NCI-H146 treated with DMSO at 0.1 percent for 48 hours (cell line): ENCODE results near the gene LRRC47.

Experiments
- DNase-seq: peaks from one replicate; lab custom pipeline; 2025; ENCODE audit not compliant: unreplicated experiment; lab: John Stamatoyannopoulos, UW

Gene LRRC47

GRCh38 chr1:3733883-3734589 lies 62.3 kb downstream of the LRRC47 start:
- DNase-seq = no peak

- no peak for DNase-seq
Observed at GRCh38 chr1:3733094-3733882, 63.0 kb downstream of the LRRC47 start.

- DNase-seq = no peak
Observed at GRCh38 chr1:3732434-3733093, 63.7 kb downstream of the LRRC47 start.

- no peak for DNase-seq
Observed at GRCh38 chr1:3731583-3732433, 64.5 kb downstream of the LRRC47 start.

- no peak for DNase-seq
Observed at GRCh38 chr1:3730543-3731247, 65.6 kb downstream of the LRRC47 start.

- no peak for DNase-seq
Observed at GRCh38 chr1:3729594-3730542, 66.4 kb downstream of the LRRC47 start.
